ENCODE results near the gene PKD2L1.

DNA sequence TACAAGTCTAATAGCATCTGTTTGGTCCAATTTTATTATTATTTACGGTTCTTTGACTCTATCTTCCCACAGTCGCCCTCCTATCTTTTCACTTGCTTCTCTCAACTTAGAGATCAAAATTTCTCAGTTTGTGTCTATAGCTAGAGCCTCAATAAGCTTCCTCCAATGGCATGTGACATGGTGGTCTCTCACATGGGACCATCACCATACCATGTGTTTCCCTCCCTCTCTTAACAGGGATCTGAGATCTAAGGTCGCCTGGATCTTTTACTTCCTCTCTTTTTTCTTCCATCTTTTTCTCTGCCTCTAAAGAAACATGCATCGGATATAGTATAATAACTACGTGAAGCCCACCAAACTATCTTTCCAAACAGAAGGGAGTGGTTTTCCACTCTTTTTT lies 1.8 kb downstream of the PKD2L1 start:
- TF ChIP-seq, protein P1, sequence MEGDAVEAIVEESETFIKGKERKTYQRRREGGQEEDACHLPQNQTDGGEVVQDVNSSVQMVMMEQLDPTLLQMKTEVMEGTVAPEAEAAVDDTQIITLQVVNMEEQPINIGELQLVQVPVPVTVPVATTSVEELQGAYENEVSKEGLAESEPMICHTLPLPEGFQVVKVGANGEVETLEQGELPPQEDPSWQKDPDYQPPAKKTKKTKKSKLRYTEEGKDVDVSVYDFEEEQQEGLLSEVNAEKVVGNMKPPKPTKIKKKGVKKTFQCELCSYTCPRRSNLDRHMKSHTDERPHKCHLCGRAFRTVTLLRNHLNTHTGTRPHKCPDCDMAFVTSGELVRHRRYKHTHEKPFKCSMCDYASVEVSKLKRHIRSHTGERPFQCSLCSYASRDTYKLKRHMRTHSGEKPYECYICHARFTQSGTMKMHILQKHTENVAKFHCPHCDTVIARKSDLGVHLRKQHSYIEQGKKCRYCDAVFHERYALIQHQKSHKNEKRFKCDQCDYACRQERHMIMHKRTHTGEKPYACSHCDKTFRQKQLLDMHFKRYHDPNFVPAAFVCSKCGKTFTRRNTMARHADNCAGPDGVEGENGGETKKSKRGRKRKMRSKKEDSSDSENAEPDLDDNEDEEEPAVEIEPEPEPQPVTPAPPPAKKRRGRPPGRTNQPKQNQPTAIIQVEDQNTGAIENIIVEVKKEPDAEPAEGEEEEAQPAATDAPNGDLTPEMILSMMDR (IDR thresholded peaks at IDR 0.05; ENCODE audit: insufficient read depth, low read length, poor library complexity, severe bottlenecking): no peak
- no peak for TF ChIP-seq EZH2phosphoT487 (conservative IDR thresholded peaks at IDR 0.05; ENCODE audit: low read length)
